ENCODE measurements around the gene SFXN5. TPM values are rescaled to one million over a fixed set of nuclear protein-coding genes. Genes with fewer than 3 reads are reported as not detected.

SFXN5 gene
- total and polyA plus RNA-seq, 2 of the 8 experiments (the other 6 are each of a cell fraction or from before 2014, with no cell fraction given), result 29.3 to 33.1 TPM

- TF ChIP-seq CHD7 (IDR thresholded peaks at IDR 0.05; ENCODE audit: insufficient replicate concordance, low read length) (no peak), SIX5 (IDR thresholded peaks at IDR 0.05; ENCODE audit: low read depth, low read length) (no peak), YY1 (IDR thresholded peaks at IDR 0.05; ENCODE audit: low read depth, low read length) (no peak), CBX8 (IDR thresholded peaks at IDR 0.05; ENCODE audit: borderline replicate concordance, low read depth, low read length) (no peak), KDM5A (IDR thresholded peaks at IDR 0.05; ENCODE audit: low read length) (no peak), SIRT6 (IDR thresholded peaks at IDR 0.05; ENCODE audit: low read length) (no peak), POLR2A (IDR thresholded peaks at IDR 0.05; ENCODE audit: control extremely low read depth in 1 of 2, low read depth in 2 of 2, low read length in 2 of 2) (no peak), JUND (IDR thresholded peaks at IDR 0.05; ENCODE audit: low read length) (no peak), CBX5 (IDR thresholded peaks at IDR 0.05; ENCODE audit: low read depth, low read length) (no peak), SAP30 (IDR thresholded peaks at IDR 0.05; ENCODE audit: insufficient read depth, insufficient replicate concordance, low read length) (no peak)
These were observed 100.5 kb downstream of the SFXN5 start (continued) for GRCh38 chr2:72971036-72971435.
